GM23248 (cell line): ENCODE data around the gene EPHB6.

Experiments
- EZH2 ChIP-seq: fragments of 200-600 bp; sonication (generic); IDR thresholded peaks from 2 replicates; pipeline ENCODE4 v1.6.1; 2018; ENCODE audit warnings: antibody characterized with exemption, mild to moderate bottlenecking; ENCODE audit not compliant: insufficient read depth, poor library complexity, severe bottlenecking
- EZH2phosphoT487 ChIP-seq: fragments of 200-600 bp; sonication (generic); IDR thresholded peaks from 2 replicates; pipeline ENCODE4 v1.6.1; 2018; ENCODE audit warnings: antibody characterized with exemption, moderate library complexity, mild to moderate bottlenecking, low read depth; ENCODE audit not compliant: insufficient read depth

DNA sequence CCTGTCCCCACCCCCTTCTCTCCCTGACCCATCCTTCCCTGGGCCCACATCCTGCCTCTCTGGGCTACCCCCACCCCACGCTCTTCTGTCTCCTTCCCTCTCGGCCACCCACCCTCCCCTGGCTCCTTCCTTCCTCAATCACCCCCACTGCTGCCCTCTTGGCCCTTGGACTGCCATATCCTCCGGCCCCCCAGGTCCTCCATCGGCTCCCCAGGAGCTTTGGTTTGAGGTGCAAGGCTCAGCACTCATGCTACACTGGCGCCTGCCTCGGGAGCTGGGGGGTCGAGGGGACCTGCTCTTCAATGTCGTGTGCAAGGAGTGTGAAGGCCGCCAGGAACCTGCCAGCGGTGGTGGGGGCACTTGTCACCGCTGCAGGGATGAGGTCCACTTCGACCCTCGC lies 10.9 kb downstream of the EPHB6 start:
- TF ChIP-seq EZH2phosphoT487 (no peak), EZH2 (no peak)
